ENCODE measurements around the gene MINK1.

Gene MINK1

GRCh38 chr17:4816826-4817225 lies 16.3 kb upstream of the MINK1 start:
- TF ChIP-seq CTCF (IDR thresholded peaks at IDR 0.05) = no peak

- no peak for TF ChIP-seq CTCF (IDR thresholded peaks at IDR 0.05)
Measured at GRCh38 chr17:4818276-4818675, 14.9 kb upstream of the MINK1 start.

- TF ChIP-seq CTCF (IDR thresholded peaks at IDR 0.05) = no peak
Measured at GRCh38 chr17:4822835-4823234, 10.3 kb upstream of the MINK1 start.

GRCh38 chr17:4823373-4824089 lies 9.6 kb upstream of the MINK1 start:
- TF ChIP-seq CTCF (IDR thresholded peaks at IDR 0.05) = no peak

- TF ChIP-seq CTCF (IDR thresholded peaks at IDR 0.05) = no peak
Measured at GRCh38 chr17:4827399-4827798, 5.7 kb upstream of the MINK1 start.

GRCh38 chr17:4833941-4834680 lies 971 bp downstream of the MINK1 start:
- no peak for TF ChIP-seq CTCF (IDR thresholded peaks at IDR 0.05)

GRCh38 chr17:4834681-4835020 lies 1.5 kb downstream of the MINK1 start:
- no peak for TF ChIP-seq CTCF (IDR thresholded peaks at IDR 0.05)
